GM19240 (cell line): ENCODE results near the gene SH3RF2.

Experiments
- DNase-seq: peaks from one replicate; pipeline ENCODE4 v3.0.0; 2011; ENCODE audit warnings: low spot score; ENCODE audit not compliant: insufficient read length

SH3RF2 gene

GRCh38 chr5:145920542-145921210 lies 15.7 kb upstream of the SH3RF2 start:
- no peak for DNase-seq

GRCh38 chr5:145921211-145921610 lies 15.2 kb upstream of the SH3RF2 start:
- no peak for DNase-seq

GRCh38 chr5:145922059-145922458 lies 14.3 kb upstream of the SH3RF2 start:
- no peak for DNase-seq

DNA sequence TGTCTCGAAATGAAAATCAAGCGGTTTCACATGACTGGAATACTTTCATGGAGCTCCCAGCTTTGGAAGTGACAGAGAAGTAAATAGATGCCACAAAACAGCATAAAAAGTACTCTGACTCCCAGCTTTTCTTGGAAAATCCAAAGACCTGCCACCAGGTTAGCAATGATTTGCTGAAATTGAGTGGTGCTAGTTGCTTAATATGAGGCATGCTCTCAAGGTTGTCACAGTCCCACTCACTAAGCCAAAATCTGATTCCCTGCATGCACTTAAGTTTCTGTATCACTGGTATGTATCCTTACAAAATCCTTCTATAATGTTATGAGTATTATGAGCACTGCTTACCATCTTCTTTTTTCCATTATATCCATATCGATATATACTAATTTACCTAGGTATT lies 13.0 kb upstream of the SH3RF2 start:
- no peak for DNase-seq

GRCh38 chr5:145924849-145925248 lies 11.5 kb upstream of the SH3RF2 start:
- DNase-seq, result no peak

DNA sequence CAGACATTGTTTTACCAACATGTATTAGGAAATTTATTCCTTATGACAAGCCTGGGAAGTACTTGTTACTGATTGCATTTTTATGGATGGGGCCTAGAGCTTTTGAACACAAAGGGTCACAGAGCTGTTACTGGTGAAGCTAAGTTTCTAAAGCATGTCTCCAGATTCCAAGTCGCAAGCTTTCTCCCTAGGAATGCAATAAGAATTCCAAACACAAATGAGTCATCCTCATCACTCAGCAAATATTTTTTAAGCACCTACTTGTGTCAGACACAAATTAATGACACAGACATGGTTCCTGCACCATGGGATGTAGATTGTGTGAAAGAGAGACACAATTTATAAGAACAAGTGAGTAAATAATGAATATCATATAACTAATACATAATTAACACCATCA lies 11.0 kb upstream of the SH3RF2 start:
- no peak for DNase-seq

DNA sequence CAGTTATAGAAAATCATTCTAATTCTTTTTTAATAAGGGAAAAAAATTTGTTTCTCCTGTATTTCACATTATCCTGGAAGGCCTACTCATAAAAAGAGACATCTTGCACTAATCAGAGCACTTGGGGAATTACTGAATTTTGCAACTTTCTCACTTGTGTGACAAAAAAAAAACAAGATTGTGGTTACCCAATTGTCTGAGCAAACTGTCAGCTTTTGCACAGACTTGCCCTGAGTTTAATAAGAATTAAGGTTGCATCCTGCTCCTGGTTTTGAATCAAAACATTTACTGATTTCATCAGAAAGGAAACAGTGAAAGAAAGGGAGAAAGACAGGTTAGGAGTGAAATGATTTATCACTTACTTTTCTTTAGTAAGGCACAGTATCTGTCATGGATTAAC lies 10.6 kb upstream of the SH3RF2 start:
- no peak for DNase-seq

DNA sequence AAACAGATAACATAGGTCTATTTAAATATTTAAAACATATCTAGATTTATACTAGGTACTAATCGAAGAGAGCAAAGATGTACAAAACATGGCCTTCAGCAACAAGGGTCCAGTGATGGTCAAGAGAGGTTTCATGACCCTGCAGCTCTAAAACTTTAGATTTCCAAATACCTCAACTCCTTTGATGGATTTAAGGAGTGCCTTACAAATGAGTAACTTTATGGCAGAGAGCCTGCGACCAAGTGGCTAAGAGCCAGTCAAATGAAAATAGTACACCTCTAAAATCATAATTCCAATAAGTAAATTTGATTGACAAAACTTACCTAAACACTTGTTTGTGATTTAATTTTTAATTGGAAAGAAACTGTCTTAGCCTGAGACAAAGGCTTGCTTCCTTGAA lies 4.7 kb upstream of the SH3RF2 start:
- no peak for DNase-seq

DNA sequence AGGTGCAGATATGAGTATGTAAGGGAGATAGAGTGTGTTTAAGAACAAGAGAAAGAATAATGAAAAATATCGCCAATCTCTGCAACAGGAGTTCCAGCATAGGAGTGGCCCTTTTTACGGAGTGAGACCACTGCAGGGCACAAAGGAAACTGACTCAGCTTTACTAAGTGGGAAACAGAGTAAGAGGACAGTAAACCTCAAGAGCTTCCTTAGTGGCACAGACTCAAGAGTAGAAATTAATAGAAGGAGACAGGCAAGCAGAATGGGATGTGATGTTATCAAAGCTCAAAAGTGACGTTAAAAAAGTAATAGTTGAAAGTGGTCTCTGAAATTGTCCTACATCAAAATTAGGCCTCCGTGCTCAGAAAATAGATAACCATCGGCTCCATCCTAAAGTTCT lies 2.1 kb upstream of the SH3RF2 start:
- no peak for DNase-seq

- no peak for DNase-seq
These were observed 1.3 kb downstream of the SH3RF2 start for GRCh38 chr5:145937432-145938250.

DNA sequence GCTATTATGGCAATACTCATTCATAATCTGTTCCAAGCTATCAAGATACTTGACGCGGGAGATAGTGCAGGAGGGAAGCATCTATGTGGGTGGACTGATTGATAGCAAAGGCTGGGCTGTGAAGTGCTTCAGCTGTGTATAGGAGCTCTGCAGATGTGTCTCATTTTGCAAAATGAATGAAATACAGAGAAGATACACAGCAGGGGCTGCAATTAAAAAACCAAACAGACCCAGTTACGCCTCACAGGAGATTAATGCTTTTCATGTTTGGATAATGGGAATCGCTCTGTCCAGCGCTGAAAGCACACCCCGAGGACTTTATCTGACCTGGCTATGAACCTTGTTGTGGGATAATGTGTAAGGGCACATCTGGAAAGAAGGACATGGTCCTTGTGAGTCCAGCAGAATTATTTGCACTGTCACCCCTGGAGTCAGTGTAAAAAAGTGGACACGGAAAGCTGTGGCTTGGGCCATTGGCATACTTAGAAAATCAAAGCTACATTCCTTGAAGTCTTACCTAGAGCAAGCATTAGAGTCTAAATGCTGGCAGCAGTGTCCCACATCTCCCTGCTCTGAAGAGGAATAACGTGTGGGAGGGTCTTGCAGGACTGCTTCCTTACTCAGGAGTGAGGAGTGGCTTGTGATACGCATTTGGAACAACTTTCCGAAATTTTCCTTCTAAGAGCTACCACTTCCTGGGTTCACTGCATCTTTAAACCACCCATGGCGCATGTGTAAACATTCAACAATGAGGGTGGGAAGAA lies 2.6 kb downstream of the SH3RF2 start:
- no peak for DNase-seq

DNA sequence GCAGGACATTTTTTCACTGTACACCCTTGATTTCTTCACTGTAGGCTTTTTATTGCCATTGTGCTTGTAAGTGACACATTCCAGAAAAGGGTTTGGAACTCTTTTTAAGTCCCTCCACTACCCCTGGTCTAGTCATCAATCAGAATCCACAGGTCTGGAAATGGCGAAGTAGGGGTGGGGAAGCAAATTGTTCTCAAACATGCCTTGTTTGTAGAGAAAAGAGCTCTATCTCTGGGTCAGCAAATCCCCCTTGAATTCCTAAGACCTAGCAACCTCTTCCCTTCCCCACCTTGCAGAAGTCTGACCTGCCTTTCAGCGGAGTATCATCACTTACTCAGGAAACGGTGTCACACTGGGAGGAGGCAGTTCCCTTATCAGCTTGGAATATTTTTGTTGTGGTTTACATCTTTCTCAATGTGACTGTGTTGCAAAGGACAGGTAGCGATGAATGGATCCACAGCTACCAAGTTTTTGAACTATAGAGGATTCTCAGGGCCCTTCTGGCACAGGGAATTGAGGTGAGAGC lies 3.2 kb downstream of the SH3RF2 start:
- DNase-seq, result no peak

DNA sequence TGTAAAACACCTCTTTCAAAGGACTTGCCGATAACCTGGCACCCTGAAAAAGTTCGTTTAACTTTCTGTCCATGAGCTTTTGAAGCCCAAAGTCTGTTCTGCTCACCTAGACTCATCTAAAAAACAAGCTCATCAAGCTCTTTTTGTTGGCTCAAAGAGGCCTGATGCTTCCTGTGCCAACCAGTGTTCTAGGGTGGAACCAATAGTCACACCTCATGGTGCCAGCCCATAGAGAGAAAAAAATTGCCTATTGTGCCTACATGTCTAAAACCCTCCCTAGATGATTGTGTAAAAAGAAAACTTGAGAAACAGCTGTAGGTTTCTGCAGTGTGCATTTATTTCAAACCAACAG lies 4.7 kb downstream of the SH3RF2 start:
- DNase-seq, result no peak

DNA sequence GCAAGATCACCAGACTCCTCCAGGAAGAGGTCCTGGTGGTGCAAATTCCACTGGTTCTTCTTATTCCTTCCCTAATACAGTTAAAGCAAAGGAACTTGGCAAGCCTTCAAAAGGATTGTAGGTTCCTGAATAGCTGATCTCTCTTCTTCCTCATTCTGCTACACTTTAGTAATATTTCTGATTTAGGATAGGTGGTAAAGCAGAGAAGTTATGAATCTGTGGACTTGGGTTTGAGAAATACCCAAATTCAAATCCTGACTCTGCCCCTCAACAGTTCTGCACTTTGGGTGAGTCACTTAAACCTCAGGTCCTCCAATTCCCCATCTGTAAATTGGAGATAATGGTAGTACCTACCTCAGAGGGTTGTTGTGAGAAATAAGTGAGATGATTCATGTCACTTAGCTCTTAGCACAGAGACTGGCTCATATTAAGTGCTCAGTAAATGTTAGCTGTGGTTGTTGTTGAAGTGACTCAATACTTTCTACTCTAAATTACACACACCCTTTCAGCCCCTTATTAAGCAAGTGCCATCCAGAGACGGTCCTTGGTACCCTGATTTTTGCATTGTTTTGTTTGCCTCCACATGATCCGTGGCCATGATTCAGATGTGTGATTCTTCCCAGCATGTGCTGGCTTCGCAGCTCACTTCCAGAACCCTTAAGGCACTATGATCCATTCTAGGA lies 5.2 kb downstream of the SH3RF2 start:
- DNase-seq, result no peak

GRCh38 chr5:145942201-145942600 lies 5.8 kb downstream of the SH3RF2 start:
- no peak for DNase-seq

GRCh38 chr5:145942749-145943148 lies 6.4 kb downstream of the SH3RF2 start:
- DNase-seq, result no peak

DNA sequence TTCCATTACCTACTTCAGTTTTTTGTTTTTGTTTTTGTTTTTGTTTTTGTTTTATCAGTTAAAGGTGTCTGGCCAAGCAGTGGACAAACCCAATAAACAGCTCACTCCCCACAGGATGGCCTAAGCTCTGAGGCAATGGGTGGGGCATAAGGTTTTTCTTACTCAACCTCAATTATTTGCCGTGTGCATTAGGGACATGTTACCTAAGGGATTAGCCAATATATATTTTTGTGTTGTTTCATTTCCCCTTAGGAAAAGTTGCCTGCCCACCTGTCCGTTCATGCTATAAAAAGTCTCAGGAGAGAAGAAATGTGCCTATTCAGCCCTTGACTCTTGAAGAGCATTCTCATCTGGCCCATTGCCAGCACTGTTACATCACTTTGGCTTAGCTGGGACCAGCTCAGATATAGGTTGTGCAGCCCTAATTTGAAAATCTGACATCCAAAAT lies 7.3 kb downstream of the SH3RF2 start:
- no peak for DNase-seq

- DNase-seq, result no peak
These were observed 8.0 kb downstream of the SH3RF2 start for GRCh38 chr5:145944328-145944727.

GRCh38 chr5:145945620-145946111 lies 9.3 kb downstream of the SH3RF2 start:
- DNase-seq, result no peak

GRCh38 chr5:145946112-145946861 lies 9.9 kb downstream of the SH3RF2 start:
- no peak for DNase-seq

DNA sequence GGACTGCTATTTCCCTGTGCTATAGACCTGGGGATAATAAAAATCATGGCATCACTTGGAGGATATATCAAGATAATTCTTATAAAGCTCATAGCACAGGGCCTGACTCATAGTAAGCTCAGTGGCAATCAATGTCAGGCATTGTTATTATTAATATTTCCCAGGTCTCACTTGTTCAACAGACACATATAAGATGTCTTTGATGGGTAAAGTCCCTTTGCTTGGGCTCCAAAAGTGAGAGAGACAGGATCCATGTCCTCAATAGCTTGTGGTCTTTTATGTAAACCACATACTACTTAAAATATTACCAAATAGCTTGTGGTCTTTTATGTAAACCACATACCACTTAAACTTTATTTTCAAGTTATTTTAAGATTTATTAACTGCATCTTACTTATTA lies 11.2 kb downstream of the SH3RF2 start:
- DNase-seq, result no peak
